Right forelimb (tissue), 1 donor: ENCODE measurements around the gene ZNF441.
A peak's percentile ranks its signal among the peaks of the same experiment; 100 is the strongest.
"Not testable (repeated sequence)": the region's sequence is repeated elsewhere in the genome, so short reads cannot be mapped to it uniquely, and the experiment has no call there.

Experiments used
- DNase-seq: peaks from one replicate; pipeline ENCODE4 v3.0.0-alpha.2; 2018

ZNF441 gene

DNA sequence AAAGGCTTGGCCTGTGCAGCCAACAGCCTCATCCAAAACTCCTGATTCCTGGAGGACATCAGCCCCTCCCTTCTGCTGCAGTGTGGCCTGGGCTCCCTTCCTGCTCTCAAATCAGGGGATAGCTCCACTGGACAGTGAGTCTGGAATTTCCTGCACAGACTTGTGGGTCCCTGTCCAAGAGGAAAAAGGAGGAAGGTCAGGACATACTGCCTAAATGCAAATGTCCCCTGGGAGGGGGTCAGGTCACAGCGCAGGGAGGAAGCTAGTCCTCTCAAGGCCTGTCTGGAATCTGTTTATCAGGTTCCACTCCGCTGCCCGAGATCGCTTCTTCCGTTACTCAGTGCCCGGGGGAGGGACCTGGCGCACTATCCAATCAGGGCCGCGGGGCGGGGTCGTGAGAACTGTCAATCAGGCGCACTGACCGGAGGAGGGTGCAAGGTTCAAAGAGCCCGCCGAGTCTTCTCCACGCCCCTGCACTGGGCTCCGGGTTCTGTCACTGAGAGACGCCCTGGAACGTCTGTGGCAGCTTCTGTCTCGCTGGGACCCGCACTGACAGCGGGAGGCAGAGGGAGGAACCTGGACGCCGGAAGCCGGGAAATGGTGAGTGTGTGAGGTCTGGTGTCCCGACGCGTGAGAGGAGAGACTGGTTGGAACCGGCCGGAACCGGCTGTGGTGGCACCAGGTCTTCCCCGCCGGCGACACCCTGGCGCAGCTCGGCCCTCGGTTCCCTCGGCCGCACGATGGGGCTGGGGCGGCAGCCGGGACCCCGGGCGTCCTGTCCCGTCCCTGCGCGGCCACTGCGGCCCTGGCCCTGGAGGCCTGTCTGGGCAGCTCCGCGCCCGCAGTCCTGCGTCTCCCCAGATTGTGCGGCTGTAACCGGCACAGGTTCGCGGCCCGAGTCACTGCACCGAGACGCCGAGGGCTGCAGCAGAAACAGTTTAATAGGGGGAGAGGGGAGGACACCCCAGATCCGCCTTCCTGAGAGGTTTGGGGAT is at the start of gene ZNF441:
ZNF441 (plus strand) TSS at position 404 of the 995 bp plus-strand sequence; CDS start at position 598, 194 bp downstream.
- DNase-seq, result peak; percentile 99

GRCh38 chr19:11721681-11722080 is 45.1 kb upstream of the ZNF441 start:
- DNase-seq, result no peak

DNA sequence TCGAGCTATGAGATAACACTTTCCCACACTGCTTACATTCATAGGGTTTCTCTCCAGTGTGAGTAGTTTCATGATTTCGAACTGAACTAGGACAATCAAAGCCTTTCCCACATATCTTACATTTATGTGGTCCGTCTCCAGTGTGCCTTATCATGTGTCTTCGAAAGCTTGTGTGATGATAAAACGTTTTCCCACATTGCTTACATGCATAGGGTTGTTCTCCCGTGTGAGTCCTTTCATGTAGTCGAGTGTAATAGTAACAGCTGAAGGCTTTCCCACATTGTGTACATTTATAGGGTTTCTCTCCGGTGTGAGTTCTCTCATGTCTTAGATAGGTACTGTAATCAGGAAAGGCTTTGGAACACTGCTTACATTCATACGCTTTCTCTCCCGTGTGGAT is 44.4 kb upstream of the ZNF441 start:
- DNase-seq, result no peak

DNA sequence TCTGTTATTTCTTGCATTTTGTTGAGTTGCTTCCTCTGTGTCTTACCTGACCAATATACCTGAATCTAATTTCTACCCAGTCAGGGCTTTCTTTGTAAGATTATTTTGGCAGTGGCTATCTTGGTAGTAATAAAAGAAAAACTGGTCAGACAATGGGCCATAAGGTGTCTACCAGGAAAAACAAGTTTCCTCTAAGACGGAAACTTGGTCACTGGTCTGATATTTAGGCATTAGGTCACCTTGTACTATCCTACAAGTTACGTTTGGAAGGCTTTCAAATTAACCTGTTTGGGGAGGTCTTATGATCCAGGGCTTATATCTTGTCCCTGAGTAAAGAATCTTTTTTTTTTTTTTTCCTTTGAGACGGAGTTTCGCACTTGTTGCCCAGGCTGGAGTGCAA is 37.2 kb upstream of the ZNF441 start:
- DNase-seq, result no peak

DNA sequence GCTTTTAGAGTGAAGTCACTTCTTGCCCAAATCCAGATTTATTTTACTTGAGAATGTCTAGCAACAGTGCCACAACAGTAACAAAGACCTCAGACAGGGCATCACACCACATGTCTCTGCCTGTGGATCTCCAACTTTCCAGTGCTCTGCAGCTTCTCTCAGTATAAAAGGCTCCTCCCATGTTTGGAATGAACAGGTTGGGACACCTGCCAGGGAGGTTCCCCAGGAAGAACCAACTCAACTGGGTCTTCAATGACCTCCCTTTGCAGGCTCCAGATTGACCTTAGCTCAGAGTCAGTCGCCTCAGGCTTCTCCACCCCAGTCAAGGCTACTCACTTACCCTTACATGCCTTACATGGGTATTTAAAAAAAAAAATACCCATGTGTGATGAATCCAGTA is 31.4 kb upstream of the ZNF441 start:
- DNase-seq, result no peak

GRCh38 chr19:11736696-11737095 is 30.1 kb upstream of the ZNF441 start:
- DNase-seq, result no peak

DNA sequence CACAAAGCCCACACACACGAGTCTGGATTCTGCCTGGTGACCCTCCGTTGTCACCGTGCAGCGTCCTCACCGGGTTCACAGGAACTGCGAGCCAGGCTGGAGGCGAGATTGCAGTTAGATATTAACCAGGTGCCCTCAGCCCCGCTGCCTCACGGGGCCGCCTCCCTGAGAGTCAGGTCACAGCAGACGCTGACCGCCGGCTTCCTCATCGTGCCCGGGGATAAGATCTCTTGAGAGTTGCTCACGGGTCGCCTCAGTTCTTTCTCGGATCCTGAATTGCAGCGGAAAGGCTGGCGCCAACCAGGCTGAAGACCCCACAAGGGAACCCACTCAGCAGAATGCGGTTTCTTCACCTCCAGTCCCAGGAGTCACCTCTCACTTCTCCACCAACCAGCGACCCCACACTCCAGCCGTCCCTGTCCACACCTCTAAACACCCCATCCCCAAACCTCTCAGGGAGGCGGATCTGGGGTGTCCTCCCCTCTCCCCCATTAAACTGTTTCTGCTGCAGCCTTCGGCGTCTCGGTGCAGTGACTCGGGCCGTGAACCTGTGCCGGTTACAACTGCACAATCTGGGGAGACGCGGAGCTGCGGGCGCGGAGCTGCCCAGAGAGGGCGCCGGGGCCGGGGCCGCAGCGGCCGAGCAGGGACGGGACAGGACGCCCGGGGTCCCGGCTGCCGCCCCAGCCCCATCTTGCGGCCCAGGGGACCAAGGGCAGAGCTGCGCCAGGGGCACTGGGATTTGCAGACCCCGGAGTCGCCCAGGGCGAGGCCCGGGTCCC is 28.6 kb upstream of the ZNF441 start:
- DNase-seq, result peak; percentile 46

DNA sequence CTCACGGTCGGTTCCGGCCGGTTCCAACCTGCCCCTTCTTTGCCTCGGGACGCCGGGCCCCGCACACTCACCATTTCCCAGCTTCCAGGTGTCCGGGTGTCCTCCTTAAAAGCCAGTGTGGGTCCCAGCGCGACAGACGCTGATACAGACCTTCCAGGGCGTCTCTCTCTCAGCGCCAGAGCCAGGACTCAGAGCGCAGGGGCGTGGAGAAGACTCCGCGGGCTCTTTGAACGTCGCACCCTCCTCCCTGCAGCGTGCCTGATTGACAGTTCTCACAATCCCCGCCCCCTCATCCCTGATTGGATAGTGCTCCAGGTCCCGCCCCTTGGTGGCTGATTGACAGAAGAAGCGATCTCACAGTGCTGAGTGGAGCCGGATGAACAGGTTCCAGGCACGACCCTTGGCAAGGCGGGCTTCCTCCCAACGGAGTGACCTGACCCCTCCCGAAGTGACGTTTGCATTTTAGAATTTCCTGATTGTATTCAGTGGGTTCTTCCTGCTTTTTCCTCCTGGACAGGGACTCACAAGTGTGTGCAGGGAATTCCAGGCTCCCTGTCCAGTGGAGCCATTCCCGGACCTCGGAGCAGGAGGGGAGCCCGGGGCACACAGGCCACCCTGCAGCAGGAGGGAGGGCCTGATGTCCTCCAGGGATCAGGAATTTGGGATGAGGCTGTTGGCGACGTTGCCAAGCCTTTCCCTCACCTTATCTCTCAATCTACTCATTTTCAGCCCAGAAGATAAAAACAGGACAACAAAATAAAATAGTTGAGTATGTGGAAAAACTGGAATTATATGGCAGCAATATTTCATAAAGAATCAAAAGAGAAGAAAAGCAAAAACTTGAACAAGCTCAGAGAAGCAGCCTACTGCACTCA is 27.8 kb upstream of the ZNF441 start, which contains the start of gene ZNF823:
ZNF823 (minus strand) TSS at position 201 of the 875 bp plus-strand sequence; CDS start at position 74, 127 bp downstream.
- peak; percentile 99 for DNase-seq

DNA sequence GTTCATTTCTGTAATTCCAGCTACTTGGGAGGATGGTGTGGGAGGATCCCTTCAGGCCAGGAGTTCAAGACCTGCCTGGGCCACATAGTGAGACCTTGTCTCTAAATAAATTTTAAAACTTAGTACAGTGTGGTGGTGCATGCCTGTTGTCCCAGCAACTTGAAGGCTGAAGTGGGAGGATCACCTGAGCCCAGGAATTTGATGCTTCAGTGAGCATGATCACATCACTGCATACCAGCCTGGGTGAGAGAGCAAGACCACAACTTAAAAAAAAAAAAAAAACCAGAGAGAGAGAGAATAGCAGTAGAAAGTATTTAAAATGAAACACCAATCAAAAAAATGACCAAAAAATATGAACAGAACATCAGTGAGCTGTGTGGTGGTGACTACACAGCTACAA is 20.9 kb upstream of the ZNF441 start:
- no peak for DNase-seq

DNA sequence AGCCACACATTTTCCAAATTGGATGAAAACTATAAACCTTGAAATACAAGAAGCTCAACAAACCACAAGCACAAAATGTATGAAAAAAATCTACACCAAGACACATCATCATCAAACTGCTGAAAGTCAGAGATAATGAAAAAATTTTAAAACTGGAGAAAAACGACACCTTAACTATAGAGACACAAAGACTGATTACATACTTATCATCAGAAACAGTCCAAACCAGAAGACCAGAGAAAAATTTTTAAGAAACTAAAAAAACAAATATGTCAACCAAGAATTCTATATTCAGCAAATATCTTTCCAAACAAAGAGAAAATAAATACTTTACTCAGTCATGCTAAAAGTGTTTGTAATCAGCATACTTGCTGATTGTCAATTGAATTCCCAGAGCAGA is 19.5 kb upstream of the ZNF441 start:
- DNase-seq, result no peak

DNA sequence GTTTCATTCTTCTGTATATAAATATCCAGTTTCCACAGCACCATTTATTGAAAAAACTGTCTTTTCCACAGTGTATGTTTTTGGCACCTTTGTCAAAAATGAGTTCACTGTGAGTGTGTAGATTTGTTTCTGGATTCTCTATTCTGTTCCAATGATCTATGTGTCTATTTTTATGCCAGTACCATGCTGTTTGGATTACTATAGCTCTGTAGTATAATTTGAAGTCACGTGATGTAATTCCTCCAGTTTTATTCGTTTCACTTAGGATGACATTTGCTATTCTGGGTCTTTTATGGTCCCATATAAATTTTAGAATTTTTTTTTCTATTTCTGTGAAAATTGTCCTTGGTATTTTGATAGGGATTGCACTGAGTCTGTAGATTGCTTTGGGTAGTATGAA is 17.0 kb upstream of the ZNF441 start:
- DNase-seq, result no peak

GRCh38 chr19:11752244-11752736 is 14.5 kb upstream of the ZNF441 start:
- no peak for DNase-seq

DNA sequence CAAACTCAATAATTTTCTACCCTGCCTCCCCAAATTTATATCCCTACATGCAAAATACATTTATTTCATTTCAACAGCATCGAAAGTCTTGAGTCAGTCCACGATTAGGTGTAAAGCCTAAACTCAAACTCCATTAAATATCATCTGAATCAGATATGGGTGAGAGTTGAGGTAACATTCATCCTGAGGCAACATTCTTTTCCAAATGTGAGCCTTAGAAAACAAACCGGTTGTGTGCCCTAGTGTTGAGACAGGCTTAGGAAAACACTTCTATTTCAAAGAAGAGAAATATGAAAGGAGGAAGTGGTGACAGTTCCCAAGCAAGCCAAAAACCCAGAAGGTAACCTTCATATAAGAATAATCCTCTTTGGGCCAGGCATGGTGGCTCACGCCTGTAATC is 12.1 kb upstream of the ZNF441 start:
- no peak for DNase-seq

- no peak for DNase-seq
Measured at GRCh38 chr19:11756965-11757364, 9.8 kb upstream of the ZNF441 start.

DNA sequence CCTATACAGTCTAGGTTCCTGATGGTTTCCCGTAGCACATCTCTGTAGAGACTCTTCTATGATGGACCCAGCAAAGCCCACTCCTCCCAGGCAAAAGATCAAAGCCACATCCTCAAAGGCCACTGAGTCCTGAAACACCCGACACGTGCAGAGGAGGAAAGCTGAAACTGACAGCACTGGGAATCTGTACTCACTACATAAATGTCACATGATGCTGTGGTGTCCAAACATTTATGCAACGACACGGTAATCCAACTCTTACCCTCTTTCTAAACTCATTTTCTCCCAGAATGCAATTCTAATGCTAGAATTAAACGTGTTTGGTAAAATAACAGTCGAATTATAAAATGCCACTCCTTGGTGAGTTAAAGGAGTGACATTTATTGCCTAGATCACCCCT is 7.0 kb upstream of the ZNF441 start:
- no peak for DNase-seq

- no peak for DNase-seq
Measured at GRCh38 chr19:11763117-11763516, 3.7 kb upstream of the ZNF441 start.

- DNase-seq, result no peak
Measured at GRCh38 chr19:11763611-11764010, 3.2 kb upstream of the ZNF441 start.

- DNase-seq, result no peak
Measured at GRCh38 chr19:11767633-11768133, 883 bp downstream of the ZNF441 start.

DNA sequence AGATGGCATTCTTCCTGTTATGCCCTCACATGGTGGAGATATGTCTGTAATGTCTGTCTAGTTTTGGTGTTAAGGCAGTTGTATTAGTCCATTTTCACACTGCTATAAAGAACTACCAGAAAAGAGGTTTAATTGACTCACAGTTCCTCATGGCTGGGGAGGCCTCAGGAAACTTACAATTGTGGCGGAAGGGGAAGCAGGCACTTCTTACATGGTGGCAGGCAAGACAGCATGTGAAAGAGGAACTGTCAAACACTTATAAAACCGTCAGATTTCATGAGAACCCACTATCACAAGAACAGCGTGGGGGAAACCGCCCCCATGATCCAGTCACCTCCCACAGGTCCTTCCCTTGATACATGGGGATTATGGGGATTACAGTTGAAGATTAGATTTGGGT is 3.2 kb downstream of the ZNF441 start:
- no peak for DNase-seq

- not testable (repeated sequence) for DNase-seq
Measured at GRCh38 chr19:11771520-11771919, 4.7 kb downstream of the ZNF441 start.

DNA sequence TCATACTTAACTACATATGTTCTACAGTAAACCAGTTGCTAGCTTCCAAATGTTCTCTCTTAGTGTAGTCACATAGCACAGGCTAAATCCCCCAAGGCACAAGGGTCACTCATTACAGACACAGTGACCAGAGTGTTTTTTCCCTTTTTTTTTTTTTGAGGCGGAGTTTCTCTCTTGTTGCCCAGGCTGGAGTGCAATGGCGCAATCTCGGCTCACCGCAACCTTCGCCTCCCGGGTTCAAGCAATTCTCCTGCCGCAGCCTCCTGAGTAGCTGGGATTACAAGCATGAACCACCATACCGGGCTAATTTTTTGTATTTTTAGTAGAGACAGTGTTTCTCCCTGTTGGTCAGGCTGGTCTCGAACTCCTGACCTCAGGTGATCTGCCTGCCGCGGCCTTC is 9.9 kb downstream of the ZNF441 start:
- not testable (repeated sequence) for DNase-seq

- no peak for DNase-seq
Measured at GRCh38 chr19:11780431-11781020, 13.7 kb downstream of the ZNF441 start.
